Neural cell (in vitro differentiated cells): ENCODE measurements around the gene PYDC1.

ENCODE experiments used
- EP300 ChIP-seq: fragments of 450-650 bp; conservative IDR thresholded peaks from 2 replicates; pipeline ENCODE4 v1.6.1; 2014; ENCODE audit warnings: antibody characterized with exemption, mild to moderate bottlenecking, moderate library complexity; ENCODE audit not compliant: poor library complexity, severe bottlenecking
- POLR2AphosphoS5 ChIP-seq: IDR thresholded peaks from 2 replicates; pipeline ENCODE4 v1.6.1; 2012
- RAD21 ChIP-seq: fragments of 450-650 bp; conservative IDR thresholded peaks from 2 replicates; pipeline ENCODE4 v1.6.1; 2014; ENCODE audit warnings: antibody characterized with exemption, mild to moderate bottlenecking, moderate library complexity
- SMC3 ChIP-seq: fragments of 450-650 bp; conservative IDR thresholded peaks from 2 replicates; pipeline ENCODE4 v1.6.1; 2014; ENCODE audit warnings: antibody characterized with exemption, mild to moderate bottlenecking, moderate library complexity; ENCODE audit not compliant: poor library complexity
- TF ChIP-seq, protein P1 (sequence below): fragments of 450-650 bp; IDR thresholded peaks from 2 replicates; pipeline ENCODE4 v1.5.1; 2014; ENCODE audit warnings: antibody characterized with exemption, mild to moderate bottlenecking, moderate library complexity; ENCODE audit not compliant: poor library complexity, severe bottlenecking

DNA sequence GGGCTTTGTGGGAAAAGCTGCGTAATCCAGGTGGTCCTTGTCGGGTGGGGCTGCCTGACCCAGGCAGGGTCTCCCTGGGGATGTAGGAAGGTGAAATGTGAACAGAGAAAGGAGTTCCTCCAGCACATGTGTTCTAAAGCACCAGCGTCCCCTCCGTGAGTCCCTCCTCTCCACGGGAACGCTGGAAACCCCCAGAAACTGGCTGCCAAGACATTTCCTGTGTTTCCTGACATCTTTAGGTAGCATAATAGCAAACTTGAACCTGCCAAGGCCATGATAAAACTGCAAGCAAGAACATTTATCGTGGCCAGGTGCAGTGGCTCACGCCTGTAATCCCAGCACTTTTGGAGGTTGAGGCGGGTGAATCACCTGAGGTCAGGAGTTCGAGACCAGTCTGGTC, 12.6 kb upstream of the PYDC1 start:
- TF ChIP-seq, protein P1, sequence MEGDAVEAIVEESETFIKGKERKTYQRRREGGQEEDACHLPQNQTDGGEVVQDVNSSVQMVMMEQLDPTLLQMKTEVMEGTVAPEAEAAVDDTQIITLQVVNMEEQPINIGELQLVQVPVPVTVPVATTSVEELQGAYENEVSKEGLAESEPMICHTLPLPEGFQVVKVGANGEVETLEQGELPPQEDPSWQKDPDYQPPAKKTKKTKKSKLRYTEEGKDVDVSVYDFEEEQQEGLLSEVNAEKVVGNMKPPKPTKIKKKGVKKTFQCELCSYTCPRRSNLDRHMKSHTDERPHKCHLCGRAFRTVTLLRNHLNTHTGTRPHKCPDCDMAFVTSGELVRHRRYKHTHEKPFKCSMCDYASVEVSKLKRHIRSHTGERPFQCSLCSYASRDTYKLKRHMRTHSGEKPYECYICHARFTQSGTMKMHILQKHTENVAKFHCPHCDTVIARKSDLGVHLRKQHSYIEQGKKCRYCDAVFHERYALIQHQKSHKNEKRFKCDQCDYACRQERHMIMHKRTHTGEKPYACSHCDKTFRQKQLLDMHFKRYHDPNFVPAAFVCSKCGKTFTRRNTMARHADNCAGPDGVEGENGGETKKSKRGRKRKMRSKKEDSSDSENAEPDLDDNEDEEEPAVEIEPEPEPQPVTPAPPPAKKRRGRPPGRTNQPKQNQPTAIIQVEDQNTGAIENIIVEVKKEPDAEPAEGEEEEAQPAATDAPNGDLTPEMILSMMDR: no peak
- TF ChIP-seq POLR2AphosphoS5: no peak
- TF ChIP-seq EP300: no peak
- TF ChIP-seq SMC3: no peak
- no peak for TF ChIP-seq RAD21
